ENCODE data around the gene BBIP1.

DNA sequence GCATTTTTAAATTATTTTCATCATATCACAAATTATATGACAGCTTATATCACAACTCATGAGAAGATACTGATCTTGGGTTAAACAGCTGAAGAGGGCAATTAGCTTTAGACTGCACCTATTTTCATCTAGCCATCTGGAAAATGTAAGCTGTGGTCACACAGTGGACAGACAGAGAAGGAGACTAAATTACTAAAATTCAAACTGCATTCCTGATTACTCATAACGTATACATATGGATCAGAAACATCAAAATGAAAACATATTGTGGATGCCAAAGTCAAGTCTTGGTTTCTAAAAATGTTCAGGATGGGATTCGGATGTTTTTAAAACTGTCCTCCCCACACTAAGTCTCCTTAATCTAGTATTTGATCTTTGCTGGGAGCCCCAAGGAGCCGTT is 6.6 kb downstream of the BBIP1 start:
- TF ChIP-seq, protein P1, sequence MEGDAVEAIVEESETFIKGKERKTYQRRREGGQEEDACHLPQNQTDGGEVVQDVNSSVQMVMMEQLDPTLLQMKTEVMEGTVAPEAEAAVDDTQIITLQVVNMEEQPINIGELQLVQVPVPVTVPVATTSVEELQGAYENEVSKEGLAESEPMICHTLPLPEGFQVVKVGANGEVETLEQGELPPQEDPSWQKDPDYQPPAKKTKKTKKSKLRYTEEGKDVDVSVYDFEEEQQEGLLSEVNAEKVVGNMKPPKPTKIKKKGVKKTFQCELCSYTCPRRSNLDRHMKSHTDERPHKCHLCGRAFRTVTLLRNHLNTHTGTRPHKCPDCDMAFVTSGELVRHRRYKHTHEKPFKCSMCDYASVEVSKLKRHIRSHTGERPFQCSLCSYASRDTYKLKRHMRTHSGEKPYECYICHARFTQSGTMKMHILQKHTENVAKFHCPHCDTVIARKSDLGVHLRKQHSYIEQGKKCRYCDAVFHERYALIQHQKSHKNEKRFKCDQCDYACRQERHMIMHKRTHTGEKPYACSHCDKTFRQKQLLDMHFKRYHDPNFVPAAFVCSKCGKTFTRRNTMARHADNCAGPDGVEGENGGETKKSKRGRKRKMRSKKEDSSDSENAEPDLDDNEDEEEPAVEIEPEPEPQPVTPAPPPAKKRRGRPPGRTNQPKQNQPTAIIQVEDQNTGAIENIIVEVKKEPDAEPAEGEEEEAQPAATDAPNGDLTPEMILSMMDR (IDR thresholded peaks at IDR 0.05): no peak
- no peak for TF ChIP-seq POLR2A (IDR thresholded peaks at IDR 0.05)
